SKM-1 (cell line): ENCODE results near the gene MCC.

ENCODE experiments used
- DNase-seq: peaks from one replicate; lab custom pipeline; 2025; ENCODE audit not compliant: unreplicated experiment; lab: John Stamatoyannopoulos, UW

The MCC gene

DNA sequence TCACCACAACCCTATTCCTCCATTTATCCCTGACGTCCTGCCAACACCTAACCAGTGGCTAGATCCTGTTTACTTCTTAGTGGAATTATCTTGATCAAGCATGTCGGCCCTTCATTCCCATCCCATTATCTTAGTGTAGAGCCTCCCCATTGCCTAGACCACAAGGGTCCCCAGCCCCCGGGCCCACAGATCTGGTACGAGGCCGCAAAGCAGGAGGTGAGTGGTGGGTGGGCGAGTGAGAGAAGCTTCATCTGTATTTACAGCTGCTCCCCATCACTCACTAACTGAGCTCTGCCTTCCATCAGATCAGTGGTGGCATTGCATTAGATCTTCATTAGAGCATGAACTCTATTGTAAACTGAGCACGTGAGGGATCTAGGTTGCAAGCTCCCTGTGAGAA lies 236.2 kb downstream of the MCC start:
- DNase-seq = no peak

DNA sequence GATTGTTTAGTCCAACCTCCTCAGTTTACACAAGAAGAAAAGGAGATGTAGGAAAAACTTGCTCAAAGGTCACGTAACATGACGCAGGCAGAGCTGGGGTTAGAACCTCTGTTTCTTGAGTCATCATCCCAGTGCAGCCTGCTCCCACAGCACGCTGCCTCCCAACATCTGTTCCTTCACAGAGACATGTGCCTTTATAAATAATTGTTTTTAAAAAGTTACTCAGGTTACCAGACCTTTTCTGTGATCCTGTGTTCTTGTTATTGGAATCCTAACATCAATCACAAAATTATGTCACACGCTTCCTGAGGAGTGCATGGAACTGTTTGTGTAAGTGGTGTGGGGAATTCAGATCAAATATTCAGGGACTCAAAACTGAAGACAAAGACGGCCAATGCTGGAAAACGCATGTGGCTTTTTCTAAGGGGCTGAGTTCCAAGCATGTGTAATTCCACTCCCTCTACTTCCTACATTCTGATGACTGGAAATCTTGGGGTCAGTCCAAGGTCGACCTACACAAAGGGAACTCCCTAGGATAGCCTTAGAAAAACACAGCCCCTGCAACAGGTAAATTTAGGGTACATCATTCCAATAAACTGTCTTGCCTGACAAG lies 237.8 kb downstream of the MCC start:
- DNase-seq = no peak

DNA sequence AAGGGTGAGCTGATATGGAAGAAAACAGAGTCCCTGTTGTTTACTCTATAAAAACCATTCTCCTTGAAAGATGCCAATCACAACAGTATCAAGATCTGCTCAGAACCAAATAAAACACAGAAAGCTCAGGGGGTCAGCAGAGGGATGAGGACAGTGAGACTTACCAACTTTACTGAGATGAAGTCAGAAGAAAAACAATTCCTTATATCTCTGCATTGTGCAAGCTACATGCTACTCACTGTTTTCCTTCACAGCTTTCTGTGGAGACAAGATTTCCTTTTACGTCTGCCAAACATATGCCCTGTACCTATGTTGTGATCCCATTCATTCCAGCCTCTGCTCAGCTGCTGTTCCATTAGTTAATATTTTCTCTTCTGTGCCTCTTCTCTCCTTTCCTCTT lies 239.0 kb downstream of the MCC start:
- DNase-seq = no peak

DNA sequence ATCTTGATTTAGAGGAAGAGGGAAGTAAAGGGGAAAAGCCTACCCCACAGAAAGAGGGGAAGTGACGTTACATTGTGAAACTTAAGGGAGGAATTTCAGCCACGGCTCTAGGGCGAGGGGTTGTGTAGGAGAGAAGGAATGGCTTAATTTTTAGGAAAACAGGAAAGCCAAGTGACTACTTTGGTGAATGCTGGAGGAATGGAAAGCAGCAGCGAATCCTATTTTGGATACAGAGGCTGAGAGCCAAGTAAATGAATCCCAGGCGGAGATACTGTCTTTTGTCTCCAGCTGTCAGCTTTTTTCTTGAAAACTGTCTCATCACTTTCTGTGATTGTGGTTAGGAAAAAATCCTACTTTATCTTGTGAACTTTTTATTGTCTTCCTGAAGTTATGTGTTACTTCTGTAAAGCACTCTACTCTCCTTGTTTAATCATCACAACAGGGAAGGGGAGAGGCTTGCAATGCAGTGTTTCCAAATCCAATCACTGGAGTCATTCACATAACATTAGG lies 241.8 kb downstream of the MCC start:
- DNase-seq = peak; percentile 47

DNA sequence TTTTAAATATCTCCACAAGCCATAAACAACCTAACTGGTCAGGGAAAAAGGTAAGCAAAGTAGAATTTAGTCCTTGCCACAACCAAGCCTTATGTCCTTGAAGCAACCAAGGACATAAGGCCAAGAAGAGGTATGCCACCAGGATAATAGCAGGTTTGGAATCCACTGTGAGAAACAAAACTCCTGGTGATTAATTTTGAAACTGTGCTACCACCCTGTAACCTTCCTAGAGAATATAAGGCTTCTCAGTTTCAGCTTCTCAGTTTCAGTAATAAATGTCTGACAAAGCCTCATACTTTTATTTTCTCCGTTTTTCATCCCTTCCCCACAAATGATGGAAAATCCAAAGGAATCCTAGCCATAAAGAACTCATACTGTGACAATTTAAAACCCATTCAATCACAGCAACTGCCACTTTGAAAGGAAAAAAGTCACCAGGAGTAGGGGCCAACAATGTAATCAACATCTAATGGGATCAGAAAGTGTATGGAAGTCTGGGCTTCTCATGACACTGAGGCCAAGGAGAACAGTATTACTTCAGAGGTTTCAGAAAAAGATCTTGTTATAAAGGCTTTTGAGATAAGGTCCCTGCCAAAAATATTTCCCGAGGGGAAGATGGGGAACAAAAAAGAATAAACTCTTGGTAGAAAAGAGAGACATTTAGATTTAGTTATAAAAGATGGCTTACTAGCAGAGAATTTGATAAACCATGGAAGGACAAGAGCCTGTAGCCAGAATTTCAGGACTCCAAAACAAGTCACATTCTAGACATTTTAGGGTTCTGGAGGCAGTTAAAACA lies 242.6 kb downstream of the MCC start:
- no peak for DNase-seq

DNA sequence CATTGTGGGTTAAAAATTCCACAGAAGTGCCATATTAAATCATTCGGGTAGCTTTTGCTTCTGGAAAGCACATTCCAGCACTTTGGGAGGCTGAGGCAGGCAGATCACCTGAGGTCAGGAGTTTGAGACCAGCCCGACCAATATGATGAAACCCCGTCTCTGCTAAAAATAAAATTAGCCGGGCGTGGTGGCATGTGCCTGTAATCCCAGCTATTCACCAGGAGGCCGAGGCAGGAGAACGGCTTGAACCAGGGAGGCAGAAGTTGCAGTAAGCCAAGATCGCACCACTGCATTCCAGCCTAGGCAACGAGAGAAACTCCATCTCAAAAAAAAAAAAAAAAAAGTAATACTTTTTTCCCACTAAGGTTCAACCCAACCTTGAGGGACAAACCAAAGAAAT lies 243.3 kb downstream of the MCC start:
- DNase-seq = no peak

DNA sequence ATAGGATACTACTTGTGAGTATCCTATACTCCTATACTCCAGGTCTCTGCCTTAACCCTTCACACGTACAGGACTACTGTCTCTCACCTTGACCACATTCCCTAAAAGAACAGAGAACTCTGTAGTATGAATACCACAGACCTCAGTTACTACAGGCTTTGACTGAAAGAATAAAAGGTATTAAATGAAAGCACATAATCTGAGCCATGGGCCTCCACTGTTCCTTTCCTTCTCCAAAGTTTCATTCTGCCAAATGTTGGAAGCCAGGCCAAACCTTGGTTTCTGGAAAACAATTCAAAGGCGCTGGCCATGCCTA lies 244.9 kb downstream of the MCC start:
- no peak for DNase-seq

DNA sequence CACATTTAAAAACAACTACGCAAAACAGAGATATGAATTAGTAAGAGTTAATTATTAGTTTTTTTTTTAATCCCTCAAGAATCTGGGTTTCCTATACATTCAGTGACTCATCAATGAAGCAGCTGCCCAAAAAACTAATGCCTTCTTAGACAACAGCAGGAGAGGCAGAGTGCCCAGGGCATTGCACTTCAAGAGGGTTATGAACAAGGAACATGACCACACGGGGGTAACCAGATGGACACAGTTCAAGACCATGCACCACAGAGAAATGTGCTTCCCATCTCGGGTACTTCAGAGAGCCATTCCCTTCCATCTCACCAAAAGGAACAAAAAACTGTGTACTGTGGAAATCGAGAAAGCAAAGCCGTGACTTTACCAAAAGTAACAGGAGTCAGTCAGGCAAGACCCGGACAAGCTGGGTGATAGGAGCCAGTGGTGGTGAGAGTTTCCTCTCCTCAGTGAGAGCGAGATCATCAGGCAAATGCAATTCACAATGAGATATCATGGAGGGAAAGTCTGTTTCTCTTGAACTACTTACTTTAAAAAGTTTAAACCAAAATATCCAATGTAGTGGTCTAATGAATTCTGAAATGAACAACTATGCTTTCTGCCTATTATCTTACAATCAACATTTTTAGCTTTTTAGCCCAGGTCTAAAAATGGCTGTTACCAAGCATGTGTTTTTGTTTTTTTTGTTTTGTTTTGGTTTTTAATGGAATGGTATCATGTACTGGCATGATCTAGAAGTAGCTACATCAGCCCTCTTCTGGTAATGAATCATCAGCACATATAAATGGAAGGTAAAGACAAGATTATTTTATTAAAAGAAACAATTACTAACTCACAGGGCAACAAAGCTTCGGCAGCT lies 245.5 kb downstream of the MCC start:
- no peak for DNase-seq

DNA sequence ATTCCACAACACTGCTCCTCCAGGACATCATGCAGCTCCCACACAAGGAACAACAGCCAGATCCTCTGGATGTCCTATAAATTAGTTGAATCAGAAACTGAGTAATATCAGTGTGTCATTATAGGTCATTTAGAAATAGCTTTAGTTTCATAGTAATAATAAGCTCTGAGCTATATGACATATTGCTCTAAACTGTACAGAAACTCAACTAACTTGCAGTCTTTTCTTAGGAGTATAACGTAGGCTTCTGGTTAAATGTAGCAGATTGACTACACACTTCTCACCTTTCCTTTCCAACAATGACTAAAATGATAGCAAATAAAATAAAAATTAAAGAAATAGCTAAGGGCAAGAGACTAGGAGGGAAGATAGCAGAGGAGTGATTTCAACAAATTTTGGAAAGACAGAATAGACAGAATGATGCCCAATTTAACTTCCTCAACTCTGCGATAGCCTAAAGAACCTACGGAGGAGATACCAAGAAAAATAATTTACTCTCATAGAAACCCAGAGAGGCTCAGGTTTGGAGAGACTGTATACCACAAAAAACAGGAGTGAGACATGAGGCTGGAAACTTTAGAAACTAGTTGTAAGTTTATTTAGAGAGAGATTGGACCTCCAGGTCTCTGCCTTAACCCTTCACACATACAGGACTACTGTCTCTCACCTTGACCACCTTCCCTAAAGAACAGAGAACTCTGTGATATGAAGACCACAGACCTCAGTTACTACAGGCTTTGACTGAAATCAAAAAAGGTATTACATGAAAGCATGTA lies 247.1 kb downstream of the MCC start:
- no peak for DNase-seq

DNA sequence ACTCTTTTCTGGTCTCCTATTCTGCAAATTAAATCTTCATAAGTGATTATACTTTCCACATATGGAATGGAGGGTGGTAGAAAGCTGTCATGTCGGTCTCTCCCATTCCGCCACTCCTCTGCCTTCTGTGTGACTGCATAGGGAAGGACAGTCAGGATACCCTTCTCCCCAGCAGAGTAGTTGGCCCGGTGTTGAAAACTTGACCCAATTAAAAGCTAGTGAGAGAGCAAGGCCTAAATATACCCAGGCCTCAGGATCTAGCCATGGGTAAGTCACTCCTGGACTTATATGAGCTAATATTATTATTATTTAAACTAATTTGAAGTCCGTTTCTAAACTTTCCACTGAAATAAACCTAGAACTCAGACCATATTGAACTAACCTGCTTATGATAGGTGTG lies 248.2 kb downstream of the MCC start:
- DNase-seq = no peak

DNA sequence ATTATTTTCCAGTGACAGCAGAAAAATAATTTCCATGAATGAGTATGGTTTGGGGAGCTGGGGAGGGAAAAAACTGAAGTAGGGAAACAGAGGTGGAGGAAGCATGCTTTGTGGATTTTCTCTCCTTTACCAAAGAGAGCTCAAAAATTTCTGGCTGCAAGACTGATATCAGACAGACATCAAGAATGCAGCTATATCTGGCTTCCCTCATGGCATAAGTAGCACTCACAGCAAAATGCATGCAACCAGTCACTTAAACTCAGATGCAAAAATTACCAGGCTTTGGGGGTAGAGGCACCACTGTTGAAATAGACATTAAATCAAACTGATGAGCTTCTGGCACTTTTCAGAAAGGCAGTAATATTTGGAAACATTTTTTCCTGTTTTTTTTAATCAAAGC lies 250.4 kb downstream of the MCC start:
- DNase-seq = no peak

DNA sequence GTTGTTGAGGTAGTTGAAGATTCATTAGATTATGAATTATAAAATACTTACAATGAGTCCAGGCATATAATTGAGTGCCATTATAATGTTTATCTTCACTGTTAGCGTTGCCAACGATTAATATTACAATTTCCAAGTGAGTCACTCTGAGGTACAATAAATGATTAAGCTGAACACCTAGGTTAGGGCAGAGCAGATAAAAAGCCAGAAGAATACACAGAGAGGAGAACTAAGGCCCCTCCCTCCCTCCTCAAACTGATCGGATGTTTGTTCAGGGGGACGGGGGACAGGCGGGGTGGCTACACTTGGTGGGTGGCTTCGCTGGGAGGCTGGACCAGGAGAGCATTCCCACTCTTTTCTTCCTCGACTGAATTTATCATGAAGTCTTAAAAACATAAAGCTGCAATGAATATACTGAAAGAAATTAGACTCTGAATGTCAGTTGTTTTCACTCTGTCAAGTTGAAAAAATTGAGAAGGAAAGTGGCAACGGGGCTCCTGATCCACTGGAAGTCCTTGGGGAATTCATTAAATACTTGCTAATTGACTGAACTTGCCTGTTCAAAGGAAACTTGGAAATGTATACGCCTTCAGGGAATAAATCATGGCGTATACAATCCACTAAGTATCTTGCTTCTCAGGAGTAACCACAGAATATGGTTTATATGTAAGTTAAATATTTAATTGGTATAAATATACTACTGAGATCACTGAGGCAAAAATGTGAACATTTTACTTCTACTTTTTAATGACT lies 251.5 kb downstream of the MCC start:
- no peak for DNase-seq

DNA sequence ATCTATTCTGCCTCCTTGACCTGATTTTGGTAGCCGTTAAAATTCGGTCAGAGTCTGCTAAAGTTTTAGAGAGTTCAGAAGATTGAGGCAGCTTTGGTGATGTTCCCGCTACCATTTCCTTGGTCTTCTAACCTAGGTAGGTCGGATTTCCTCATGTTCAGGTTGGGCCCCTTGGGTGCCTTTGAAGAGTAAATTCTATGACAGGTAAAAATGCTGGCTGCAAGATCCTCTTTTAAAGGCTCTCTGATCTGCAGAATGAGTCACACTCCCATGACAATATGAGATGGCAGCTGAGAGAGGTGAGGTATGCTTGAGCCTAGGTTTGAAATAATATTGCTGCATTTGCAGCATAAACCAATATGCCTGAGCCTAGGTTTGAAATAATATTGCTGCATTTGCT lies 252.4 kb downstream of the MCC start:
- no peak for DNase-seq

DNA sequence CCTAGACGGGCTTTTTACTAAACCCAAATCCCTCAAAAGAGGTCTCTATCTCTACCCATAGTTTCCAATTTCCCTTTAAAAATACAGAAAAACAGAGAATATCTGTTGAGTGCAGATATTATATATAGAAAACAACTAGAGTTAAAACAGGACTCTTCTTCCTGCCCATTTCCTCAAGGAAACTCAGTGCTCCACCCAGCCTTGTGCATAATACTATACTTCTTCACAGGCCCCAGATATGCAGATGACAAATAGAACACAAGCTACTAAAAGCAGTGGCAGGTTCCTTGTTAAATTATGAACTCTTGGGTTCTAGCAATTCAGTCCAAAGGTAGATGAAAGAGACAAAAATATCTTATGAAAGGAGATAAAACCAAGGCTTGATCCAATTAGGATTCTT lies 253.7 kb downstream of the MCC start:
- DNase-seq = no peak

DNA sequence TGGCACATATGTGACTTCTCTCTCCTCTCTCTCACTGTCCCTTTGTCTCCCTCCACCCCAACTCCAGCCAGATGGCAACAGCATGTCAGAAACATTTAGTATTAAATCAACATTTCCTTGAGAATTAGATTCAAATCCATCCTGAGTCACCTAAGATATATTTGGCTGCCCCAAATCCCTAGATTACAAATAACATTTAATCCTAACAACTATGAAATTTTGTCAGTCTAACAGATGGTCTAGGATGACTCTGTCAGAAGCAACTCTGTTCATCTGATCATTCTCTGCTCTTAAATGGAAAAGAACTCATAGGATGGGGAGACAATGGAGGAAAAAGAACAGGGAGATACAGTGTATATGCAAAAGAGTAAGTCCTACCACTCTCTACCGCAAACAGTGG lies 254.6 kb downstream of the MCC start:
- DNase-seq = no peak

DNA sequence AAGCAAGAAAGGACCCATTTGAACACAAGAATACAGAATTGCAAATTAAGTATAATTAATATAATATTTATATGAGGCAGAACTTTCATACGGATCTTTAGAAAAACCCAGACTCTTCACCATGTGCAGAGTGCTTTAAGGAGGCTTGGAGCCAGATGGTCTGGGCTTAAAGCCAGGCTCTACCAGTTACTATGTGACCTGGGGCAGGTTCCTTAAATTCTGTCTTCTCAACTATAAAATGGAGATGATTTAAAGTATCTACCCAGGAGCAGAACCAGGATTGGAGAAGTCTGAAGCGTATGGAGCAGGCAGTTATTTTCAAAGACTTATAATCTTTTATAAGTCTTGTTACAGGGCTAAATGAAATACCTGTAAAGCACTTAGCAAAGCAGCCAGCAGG lies 255.6 kb downstream of the MCC start:
- no peak for DNase-seq

DNA sequence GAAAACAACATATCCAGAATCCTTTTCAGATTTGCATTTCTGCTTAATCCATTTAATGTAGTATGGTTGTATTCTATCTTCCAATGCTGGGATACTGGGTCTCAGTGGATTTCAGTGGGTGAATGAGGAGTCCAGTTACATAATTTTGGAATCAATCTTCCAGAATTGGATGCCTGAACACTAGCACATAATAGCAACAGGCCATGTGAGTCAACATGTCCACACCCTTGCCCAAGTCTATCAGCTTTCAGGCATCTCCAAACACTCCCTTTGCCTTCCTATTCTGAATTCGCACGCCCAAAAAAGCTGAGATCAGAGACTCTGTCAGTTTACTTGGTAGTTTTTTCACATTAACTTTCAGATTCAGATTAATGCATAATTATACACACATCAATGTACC lies 256.0 kb downstream of the MCC start:
- DNase-seq = no peak

DNA sequence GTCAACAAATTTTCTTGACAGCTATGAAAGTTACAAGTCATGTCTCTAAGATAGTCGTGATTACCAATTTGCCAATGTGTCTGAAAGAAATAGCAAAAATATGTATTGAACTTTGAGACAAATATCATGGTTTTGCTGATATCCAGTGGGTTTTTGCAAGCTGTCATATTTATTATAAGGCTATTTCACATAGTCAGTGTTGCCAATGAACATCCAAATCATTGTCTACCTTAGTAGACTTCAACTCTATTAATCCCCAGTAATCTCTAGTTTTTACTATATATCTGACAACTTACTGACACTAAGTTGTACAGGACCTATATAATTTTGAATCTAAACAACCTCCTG lies 256.6 kb downstream of the MCC start:
- DNase-seq = no peak

DNA sequence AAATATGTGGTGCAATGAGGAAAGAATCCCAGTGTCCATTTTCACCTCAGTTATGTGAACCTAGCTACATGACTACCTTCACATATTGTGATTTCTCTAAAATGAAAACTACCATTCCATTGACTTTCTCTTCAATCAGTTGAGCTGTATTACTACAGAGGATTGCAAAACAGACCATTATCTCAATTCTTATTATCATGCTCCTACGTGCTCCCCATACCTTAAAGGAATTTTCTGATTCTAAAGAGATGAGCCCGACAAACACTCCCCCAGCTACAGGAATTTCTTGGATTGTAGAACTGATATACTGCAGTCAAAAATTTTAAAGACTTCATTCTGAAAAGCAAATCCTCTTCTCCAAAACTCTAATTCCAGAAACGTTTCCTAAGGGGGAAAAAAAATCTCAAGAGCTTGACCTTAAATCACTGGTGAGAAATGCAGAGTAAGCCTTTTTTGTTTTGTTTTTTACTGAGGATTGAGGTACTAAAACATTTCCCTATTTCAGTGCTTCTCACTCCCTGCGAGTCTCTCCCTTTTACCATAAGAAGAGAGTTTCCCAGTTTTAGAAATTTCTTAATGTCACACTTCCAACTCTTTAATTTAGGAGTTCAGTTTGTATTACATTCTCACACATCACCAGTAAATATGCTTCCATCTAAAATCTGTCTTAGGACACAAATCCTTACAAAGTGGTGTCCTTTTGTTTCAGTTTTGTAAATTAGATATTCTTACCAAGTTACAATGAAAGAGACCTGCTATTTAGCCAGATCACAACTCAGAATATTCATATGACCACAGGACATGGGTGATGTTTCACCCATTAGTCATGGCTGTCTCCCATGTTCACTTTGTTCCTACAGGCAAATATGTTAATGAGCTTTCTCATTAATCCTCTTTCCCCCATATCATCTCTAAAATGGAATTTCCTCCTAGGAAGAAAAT lies 257.3 kb downstream of the MCC start:
- no peak for DNase-seq

DNA sequence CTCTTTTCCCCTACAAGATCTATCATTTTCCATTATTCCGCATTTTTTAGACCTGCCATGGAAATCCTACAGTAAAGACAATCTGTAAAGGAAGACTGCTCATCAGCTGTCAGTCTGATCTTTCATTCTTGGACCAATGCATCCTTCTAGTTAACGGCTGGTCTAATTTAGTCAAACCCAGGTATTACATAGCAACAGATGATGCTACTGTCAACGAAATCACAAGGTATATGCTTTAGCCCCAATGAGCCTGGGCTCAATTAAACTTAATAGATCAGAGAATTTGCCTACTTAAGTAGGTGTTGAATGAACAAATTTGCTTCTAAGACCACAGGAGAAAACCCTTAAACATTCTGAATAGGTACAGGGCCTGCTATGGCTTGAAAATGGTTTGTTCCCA lies 260.5 kb downstream of the MCC start:
- no peak for DNase-seq
